IMR-90 (cell line): ENCODE data around the gene C16orf74. TPM values are rescaled to one million over a fixed set of nuclear protein-coding genes. Genes with fewer than 3 reads are reported as not detected.

ENCODE experiments used
- ATAC-seq: fragments of 200-7000 bp; cut with Tn5 transposase; 2 replicates; pipeline ENCODE4 v1.9.1; 2020; ENCODE audit warnings: low read depth, mild to moderate bottlenecking, moderate library complexity
- BruUV-seq: library from RNA; stranded (reverse); fragments of 400-500 nt; replicated peaks from 2 replicates; lab custom pipeline; 2021; lab: Mats Ljungman, UMichigan
- CTCF ChIA-PET: fragments of 300-600 bp; formaldehyde crosslinking; extraction: SDS; loops from one replicate; lab custom pipeline; 2021; ENCODE audit warnings: antibody characterized with exemption; lab: Yijun Ruan, JAX
- POLR2A ChIA-PET: fragments of 300-600 bp; sonication (Branson Sonifier 250); formaldehyde crosslinking; loops from one replicate; lab custom pipeline; 2022; ENCODE audit warnings: antibody characterized with exemption; ENCODE audit not compliant: unreplicated experiment; lab: Charles Lee
- DNase-seq: peaks from one replicate; pipeline ENCODE4 v3.0.0; 2013
- H2AFZ ChIP-seq: replicated peaks from 2 replicates; pipeline ENCODE3; 2013; ENCODE audit warnings: low read length, mild to moderate bottlenecking; ENCODE audit not compliant: poor library complexity
- H2AK5ac ChIP-seq: 2 replicates; pipeline ENCODE4 v1.6.1; 2013; ENCODE audit warnings: low read depth, low read length, inconsistent platforms
- H2AK9ac ChIP-seq: replicated peaks from 2 replicates; pipeline ENCODE3; 2013; ENCODE audit warnings: mild to moderate bottlenecking, low read depth, low read length, moderate library complexity; ENCODE audit not compliant: poor library complexity
- H2BK120ac ChIP-seq: 2 replicates; pipeline ENCODE4 v1.6.1; 2013; ENCODE audit warnings: low read depth, low read length, inconsistent platforms
- H2BK15ac ChIP-seq: 3 replicates; pipeline ENCODE4 v1.6.1; 2013; ENCODE audit warnings: low read depth, low read length, inconsistent platforms
- H2BK20ac ChIP-seq: 2 replicates; pipeline ENCODE4 v1.6.1; 2013; ENCODE audit warnings: low read depth, mild to moderate bottlenecking, inconsistent platforms, low read length, moderate library complexity
- H2BK5ac ChIP-seq: 2 replicates; pipeline ENCODE4 v1.6.1; 2013; ENCODE audit warnings: mild to moderate bottlenecking, low read depth, low read length, inconsistent platforms; ENCODE audit not compliant: poor library complexity, severe bottlenecking
- H3K14ac ChIP-seq: replicated peaks from 2 replicates; pipeline ENCODE4 v1.6.1; 2013; ENCODE audit warnings: low read depth, low read length, inconsistent platforms
- H3K18ac ChIP-seq: 2 replicates; pipeline ENCODE4 v1.6.1; 2013; ENCODE audit warnings: low read depth, low read length, control low read depth
- H3K23ac ChIP-seq: 2 replicates; pipeline ENCODE4 v1.6.1; 2013; ENCODE audit warnings: low read depth, low read length, inconsistent platforms
- H3K27ac ChIP-seq: 2 replicates; pipeline ENCODE4 v1.5.1; 2013; ENCODE audit warnings: mild to moderate bottlenecking, control low read depth, low read length; ENCODE audit not compliant: insufficient read depth
- H3K27me3 ChIP-seq: 2 replicates; pipeline ENCODE4 v1.6.1; 2013; ENCODE audit warnings: low read length; ENCODE audit not compliant: control insufficient read depth, insufficient read depth
- H3K36me3 ChIP-seq: 2 replicates; pipeline ENCODE4 v1.6.1; 2013; ENCODE audit warnings: low read length, mixed read lengths; ENCODE audit not compliant: control insufficient read depth, insufficient read depth
- H3K4ac ChIP-seq: 2 replicates; pipeline ENCODE4 v1.6.1; 2013; ENCODE audit warnings: low read depth, low read length, inconsistent platforms
- H3K4me1 ChIP-seq: 2 replicates; pipeline ENCODE4 v1.6.1; 2013; ENCODE audit warnings: low read length, mixed read lengths; ENCODE audit not compliant: control insufficient read depth, insufficient read depth
- H3K4me2 ChIP-seq: 2 replicates; pipeline ENCODE4 v1.6.1; 2013; ENCODE audit warnings: low read depth, mild to moderate bottlenecking, control low read depth, low read length, moderate library complexity
- H3K4me3 ChIP-seq: 2 replicates; pipeline ENCODE4 v1.5.1; 2013; ENCODE audit warnings: low read depth, mild to moderate bottlenecking, control low read depth, low read length, moderate library complexity; ENCODE audit not compliant: insufficient read depth
- H3K56ac ChIP-seq: 2 replicates; pipeline ENCODE4 v1.6.1; 2013; ENCODE audit warnings: low read length, inconsistent platforms; ENCODE audit not compliant: insufficient read depth; ENCODE audit errors: extremely low read depth
- H3K79me1 ChIP-seq, 2 experiments: 2 replicates each; pipeline ENCODE4 v1.6.1; 2013; ENCODE audit warnings: low read length in 2 of 2, inconsistent platforms in 1 of 2, low read depth in 1 of 2
- H3K9ac ChIP-seq: 2 replicates; pipeline ENCODE4 v1.6.1; 2013; ENCODE audit warnings: low read depth, low read length, control low read depth
- H3K9me1 ChIP-seq: 2 replicates; pipeline ENCODE4 v1.6.1; 2013; ENCODE audit warnings: low read length, inconsistent platforms; ENCODE audit not compliant: insufficient read depth
- H3K9me3 ChIP-seq: 2 replicates; pipeline ENCODE4 v1.6.1; 2013; ENCODE audit warnings: low read length; ENCODE audit not compliant: control insufficient read depth, insufficient read depth
- H4K20me1 ChIP-seq: 2 replicates; pipeline ENCODE4 v1.6.1; 2013; ENCODE audit warnings: low read length, inconsistent platforms; ENCODE audit not compliant: insufficient read depth
- H4K5ac ChIP-seq: 2 replicates; pipeline ENCODE4 v1.6.1; 2013; ENCODE audit warnings: mild to moderate bottlenecking, low read depth, low read length, control low read depth
- H4K8ac ChIP-seq, 2 experiments: 2 replicates each; pipeline ENCODE4 v1.6.1; 2013; ENCODE audit warnings: low read depth in 2 of 2, low read length in 2 of 2, control low read depth in 1 of 2, inconsistent platforms in 1 of 2
- H4K91ac ChIP-seq: 2 replicates; pipeline ENCODE4 v1.6.1; 2013; ENCODE audit warnings: low read depth, low read length, inconsistent platforms; ENCODE audit not compliant: insufficient read depth
- CEBPB ChIP-seq: IDR thresholded peaks from 2 replicates; pipeline ENCODE4 v1.6.1; 2012; ENCODE audit warnings: low read depth, low read length, improper control_type of control experiment
- CHD1 ChIP-seq: IDR thresholded peaks from 2 replicates; pipeline ENCODE4 v1.6.1; 2012; ENCODE audit warnings: low read depth, low read length, improper control_type of control experiment
- FOS ChIP-seq: fragments of 150-350 bp; IDR thresholded peaks from 2 replicates; pipeline ENCODE4 v1.6.1; 2016; ENCODE audit warnings: low read depth, low read length
- MAFK ChIP-seq: IDR thresholded peaks from 2 replicates; pipeline ENCODE4 v1.6.1; 2012; ENCODE audit warnings: low read depth, low read length, improper control_type of control experiment
- MAZ ChIP-seq: IDR thresholded peaks from 2 replicates; pipeline ENCODE4 v1.6.1; 2012; ENCODE audit warnings: low read depth, mild to moderate bottlenecking, low read length, improper control_type of control experiment, moderate library complexity, borderline replicate concordance
- POLR2A ChIP-seq: IDR thresholded peaks from 2 replicates; pipeline ENCODE4 v1.6.1; 2012; ENCODE audit warnings: mild to moderate bottlenecking, low read depth, low read length
- RAD21 ChIP-seq: IDR thresholded peaks from 2 replicates; pipeline ENCODE4 v1.6.1; 2012; ENCODE audit warnings: low read length, improper control_type of control experiment
- RFX5 ChIP-seq: IDR thresholded peaks from 2 replicates; pipeline ENCODE4 v1.8.0; 2012; ENCODE audit warnings: low read depth, mild to moderate bottlenecking, low read length, moderate library complexity
- SMC3 ChIP-seq: fragments of 150-350 bp; IDR thresholded peaks from 2 replicates; pipeline ENCODE4 v1.6.1; 2016; ENCODE audit warnings: low read depth, mild to moderate bottlenecking, antibody characterized with exemption, low read length, moderate library complexity
- WGBS, 2 experiments: methylation state at CpG; one replicate each; pipeline versions ENCODE4 v1.1.5 to v1.1.7; 2013; ENCODE audit warnings: missing lambda C conversion rate in 2 of 2; ENCODE audit not compliant: insufficient read length in 1 of 2; ENCODE audit errors: extremely low coverage in 2 of 2; 5-methylcytosine and 5-hydroxymethylcytosine counted together
- dilution Hi-C: fragments of 300-500 bp; cut with HindIII; formaldehyde crosslinking; loops from one replicate; pipeline ENCODE4 v1.14.3; 2018; ENCODE audit warnings: low sequenced_read_pairs; ENCODE audit not compliant: unreplicated experiment
- in situ Hi-C: fragments of 300-500 bp; cut with MboI; formaldehyde crosslinking; loops from 3 replicates; pipeline ENCODE4 v1.14.3; 2019; ENCODE audit warnings: low sequenced_read_pairs, inconsistent platforms, mixed read lengths
- intact Hi-C: fragments of 100-400 bp; cut with micrococcal nuclease; formaldehyde crosslinking; loops from 2 replicates; pipeline ENCODE4 v1.10.0; 2022
- polyA plus RNA-seq, 3 experiments: library from polyadenylated mRNA; depleted of rRNA; stranded (reverse); fragments of >200 nt; gene quantifications; 2 replicates each; pipeline ENCODE4 v1.2.3, GENCODE V29; 2012; ENCODE audit warnings: low replicate concordance in 1 of 3
- total RNA-seq: library from RNA; depleted of rRNA; stranded (reverse); fragments of >200 nt; gene quantifications from 2 replicates; pipeline ENCODE4 v1.2.3, GENCODE V29; 2012
- TF ChIP-seq, protein P1 (sequence below): fragments of 150-350 bp; IDR thresholded peaks from 2 replicates; pipeline ENCODE4 v1.6.1; 2016; ENCODE audit warnings: low read depth, mild to moderate bottlenecking, low read length, moderate library complexity, borderline replicate concordance
- TF ChIP-seq, protein P2 (sequence below): fragments of 150-350 bp; IDR thresholded peaks from 2 replicates; pipeline ENCODE4 v1.6.1; 2017; ENCODE audit warnings: mild to moderate bottlenecking, antibody characterized with exemption, low read length, low read depth

The C16orf74 gene
- total and polyA plus RNA-seq, 2 of the 4 experiments (the other 2 are of a cell fraction): 4.5 to 12.2 TPM

DNA sequence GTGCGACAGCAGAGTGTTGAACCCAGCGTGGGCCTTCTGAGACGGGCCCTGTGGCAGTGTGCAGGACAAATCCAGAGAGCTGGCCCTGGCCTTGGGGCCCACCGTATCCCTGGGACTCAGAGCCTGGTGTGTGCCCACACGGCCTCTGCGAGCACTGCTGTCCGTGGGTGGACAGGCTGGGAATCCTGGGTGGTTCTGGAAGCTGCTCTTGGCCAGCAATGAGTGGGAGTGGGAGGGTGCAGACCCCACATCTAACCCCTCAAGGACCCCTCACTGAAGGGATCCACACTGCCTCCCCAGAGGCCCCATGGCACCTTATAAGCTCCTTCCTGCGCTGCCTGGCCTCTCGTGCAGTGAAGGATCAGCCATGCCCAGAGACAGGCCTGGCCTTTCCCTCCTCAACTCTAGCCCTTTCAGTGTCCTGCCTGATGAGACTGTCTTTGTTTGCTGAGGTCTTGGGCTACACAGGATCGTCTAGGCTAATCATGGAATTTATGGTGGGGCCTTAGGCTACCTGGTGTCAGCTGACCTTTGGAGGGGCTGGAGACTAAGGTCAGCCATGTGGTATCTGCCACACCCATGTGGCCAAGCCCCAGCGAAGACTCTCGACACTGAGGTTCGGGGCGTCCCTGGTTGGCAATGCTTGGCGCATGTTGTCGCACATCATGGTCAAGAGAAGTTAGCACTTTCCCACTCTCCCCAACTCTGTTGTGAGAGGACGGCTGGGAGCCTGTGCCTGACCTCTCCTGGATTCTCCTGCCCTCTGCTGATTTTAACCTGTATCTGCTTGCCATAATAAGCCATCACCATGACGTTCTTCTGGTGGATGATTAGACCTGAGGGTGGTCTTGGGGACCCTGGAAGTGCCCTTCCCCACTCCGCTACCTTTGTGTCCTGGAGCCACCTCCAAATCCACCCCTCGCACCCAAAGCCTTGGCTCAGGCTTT lies 45.7 kb downstream of the C16orf74 start (continued):
- TF ChIP-seq, protein P1, sequence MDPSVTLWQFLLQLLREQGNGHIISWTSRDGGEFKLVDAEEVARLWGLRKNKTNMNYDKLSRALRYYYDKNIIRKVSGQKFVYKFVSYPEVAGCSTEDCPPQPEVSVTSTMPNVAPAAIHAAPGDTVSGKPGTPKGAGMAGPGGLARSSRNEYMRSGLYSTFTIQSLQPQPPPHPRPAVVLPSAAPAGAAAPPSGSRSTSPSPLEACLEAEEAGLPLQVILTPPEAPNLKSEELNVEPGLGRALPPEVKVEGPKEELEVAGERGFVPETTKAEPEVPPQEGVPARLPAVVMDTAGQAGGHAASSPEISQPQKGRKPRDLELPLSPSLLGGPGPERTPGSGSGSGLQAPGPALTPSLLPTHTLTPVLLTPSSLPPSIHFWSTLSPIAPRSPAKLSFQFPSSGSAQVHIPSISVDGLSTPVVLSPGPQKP: no peak
- TF ChIP-seq POLR2A (no peak), CEBPB (no peak)

DNA sequence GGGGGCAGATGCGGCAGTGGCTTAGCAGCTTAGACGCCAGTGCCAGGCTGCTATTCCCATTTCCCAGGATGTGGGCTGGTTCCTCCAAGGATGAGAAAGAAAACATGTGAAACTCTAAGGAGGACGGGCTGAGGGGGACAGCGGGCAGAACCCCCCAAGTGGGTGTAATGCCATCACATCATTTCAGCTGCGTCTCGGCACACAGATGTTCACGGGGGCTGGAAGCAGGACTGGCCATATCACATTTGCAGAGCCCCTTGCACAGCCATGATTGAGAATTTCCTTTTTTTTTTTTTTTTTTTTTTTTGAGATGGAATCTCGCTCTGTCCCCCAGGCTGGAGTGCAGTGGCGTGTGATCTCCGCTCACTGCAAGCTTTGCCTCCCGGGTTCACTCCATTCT lies 46.9 kb downstream of the C16orf74 start:
- H3K14ac ChIP-seq: no peak overlapping the region
- no peak overlapping the region for H2BK20ac ChIP-seq
- no peak overlapping the region for H3K9ac ChIP-seq
- H2AK5ac ChIP-seq: no peak overlapping the region
- CTCF ChIA-PET: interaction anchor here (1.8 kb wide), 1 partner anchor 12 kb away, joined by 4 read pairs; no protein-coding TSS in a partner anchor
- peaks cover 2% of the 10 kb centered on the region for H3K36me3 ChIP-seq
- BruUV-seq: no TSS peak
- H3K4ac ChIP-seq: no peak overlapping the region
- no peak overlapping the region for H2BK5ac ChIP-seq
- in situ Hi-C loops: no loop called here
- no peaks in the 10 kb centered on the region for H3K27me3 ChIP-seq
- H2BK15ac ChIP-seq: no peak overlapping the region
- H3K9me3 ChIP-seq: peaks cover 2% of the 10 kb centered on the region; the same call in 1 of the 2 replicates
- 0 out of 2 replicates have a peak, but pooled peaks cover 3% of the 10 kb centered on the region for H3K4me1 ChIP-seq
- POLR2A ChIA-PET: no interaction called here
- peaks cover 5% of the 10 kb centered on the region for H3K9me1 ChIP-seq
- no peak overlapping the region for H3K27ac ChIP-seq
- H2AK9ac ChIP-seq: no peak overlapping the region
- ATAC-seq (no peak), DNase-seq (no peak)
- no peak overlapping the region for H3K18ac ChIP-seq
- H2BK120ac ChIP-seq: no peak overlapping the region
- H3K79me1 ChIP-seq: no peaks in the 10 kb centered on the region
- no peak overlapping the region for H4K5ac ChIP-seq
- H3K4me2 ChIP-seq: no peak overlapping the region
- WGBS, 2 experiments: 80% methylated on average over 1 of the region's 11 CpGs; no CpG with 5 or more reads in 1 of the 2 experiments
- no peaks in the 10 kb centered on the region for H4K20me1 ChIP-seq
- no peak overlapping the region for H3K4me3 ChIP-seq
- no peak overlapping the region for H2AFZ ChIP-seq
- H4K8ac ChIP-seq: no peak overlapping the region
- no peak overlapping the region for H3K56ac ChIP-seq
- H4K91ac ChIP-seq: no peak overlapping the region
- H3K23ac ChIP-seq: no peak overlapping the region
- intact Hi-C loops: no loop called here
- no peak for TF ChIP-seq FOS
- TF ChIP-seq MAFK: no peak
- no peak for TF ChIP-seq RFX5
- no peak for TF ChIP-seq SMC3
- TF ChIP-seq, protein P1: no peak
- TF ChIP-seq RAD21: no peak
- no peak for TF ChIP-seq CEBPB
- TF ChIP-seq CHD1: no peak
- TF ChIP-seq MAZ: no peak
- TF ChIP-seq, protein P2, sequence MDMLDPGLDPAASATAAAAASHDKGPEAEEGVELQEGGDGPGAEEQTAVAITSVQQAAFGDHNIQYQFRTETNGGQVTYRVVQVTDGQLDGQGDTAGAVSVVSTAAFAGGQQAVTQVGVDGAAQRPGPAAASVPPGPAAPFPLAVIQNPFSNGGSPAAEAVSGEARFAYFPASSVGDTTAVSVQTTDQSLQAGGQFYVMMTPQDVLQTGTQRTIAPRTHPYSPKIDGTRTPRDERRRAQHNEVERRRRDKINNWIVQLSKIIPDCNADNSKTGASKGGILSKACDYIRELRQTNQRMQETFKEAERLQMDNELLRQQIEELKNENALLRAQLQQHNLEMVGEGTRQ: no peak
- dilution Hi-C loops: no loop called here
